ENCODE data around the gene ZP3. TPM values are rescaled to one million over a fixed set of nuclear protein-coding genes. Genes with fewer than 3 reads are reported as not detected.

ZP3 gene
- total RNA-seq = 1.4 and 6.5 TPM in 2 replicates

DNA sequence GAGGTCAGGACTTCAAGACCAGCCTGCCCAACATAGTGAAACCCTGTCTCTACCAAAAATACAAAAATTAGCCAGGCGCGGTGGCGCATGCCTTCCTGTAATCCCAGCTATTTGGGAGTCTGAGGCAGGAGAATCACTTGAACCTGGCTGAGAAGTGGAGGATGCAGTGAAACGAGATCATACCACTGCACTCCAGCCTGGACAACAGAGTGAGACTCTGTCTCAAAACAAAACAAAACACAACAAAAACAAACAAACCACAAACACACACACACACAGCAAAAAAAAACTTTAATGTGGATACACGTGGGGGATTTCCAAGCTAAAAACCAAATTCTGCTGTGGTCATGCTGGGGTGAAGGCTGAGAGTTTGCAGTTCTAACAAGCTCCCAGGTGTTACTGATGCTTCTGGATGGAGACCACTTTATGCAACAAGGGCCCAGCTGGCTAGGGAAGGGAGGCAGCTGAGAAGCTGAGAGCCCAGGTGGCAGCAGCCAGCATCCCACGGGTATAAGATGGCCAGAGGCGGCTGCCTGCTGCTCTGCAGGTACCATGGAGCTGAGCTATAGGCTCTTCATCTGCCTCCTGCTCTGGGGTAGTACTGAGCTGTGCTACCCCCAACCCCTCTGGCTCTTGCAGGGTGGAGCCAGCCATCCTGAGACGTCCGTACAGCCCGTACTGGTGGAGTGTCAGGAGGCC, at the start of gene ZP3:
Gene ZP3, plus strand, starts transcription at position 538 of the 699 bp plus-strand sequence. Its CDS starts 15 bp downstream, at position 553.

GRCh38 chr7:76409537-76409936, 15.2 kb upstream of the ZP3 start, which contains the start of gene SSC4D:
Gene SSC4D (minus strand): TSS chr7:76409697. CDS start chr7:76404439, 5,258 bp downstream.

GRCh38 chr7:76461464-76462101, 36.8 kb downstream of the ZP3 start, which contains the start of gene DTX2:
Gene DTX2 (plus strand): TSS chr7:76461709. CDS start chr7:76480510, 18,801 bp downstream.

Other genes starting within 250 kb of the ZP3 start
- 2.0 and 2.7 TPM in 2 replicates for gene SRRM3, start 223.1 kb upstream of the ZP3 start, total RNA-seq
- gene HSPB1, start 122.3 kb upstream of the ZP3 start, total RNA-seq = 523 and 837 TPM in 2 replicates
- 53.2 and 54.8 TPM in 2 replicates for gene YWHAG, start 66.0 kb upstream of the ZP3 start, total RNA-seq
- 0.34 and 1.2 TPM in 2 replicates for gene SSC4D, start 15.3 kb upstream of the ZP3 start, total RNA-seq
- 6.0 and 17.7 TPM in 2 replicates for gene DTX2, start 36.8 kb downstream of the ZP3 start, total RNA-seq
- gene UPK3B, start 85.6 kb downstream of the ZP3 start, total RNA-seq = 8.6 TPM in 1 of 2 replicates, not detected in the other
- not detected in 2 replicates for gene SPDYE16, start 118.3 kb downstream of the ZP3 start, total RNA-seq
- gene POMZP3, start 202.3 kb downstream of the ZP3 start, total RNA-seq = 0.43 and 4.3 TPM in 2 replicates